Measurements from ENCODE around the gene FGD6.
"Not testable (repeated sequence)": the region's sequence is repeated elsewhere in the genome, so short reads cannot be mapped to it uniquely, and the experiment has no call there.

Gene FGD6

GRCh38 chr12:95234187-95234586, 16.9 kb upstream of the FGD6 start:
- not testable (repeated sequence) for DNase-seq (ENCODE audit: low read depth)

- no peak for DNase-seq (ENCODE audit: low read depth)
Measured at GRCh38 chr12:95231190-95231589, 13.9 kb upstream of the FGD6 start.

GRCh38 chr12:95230313-95230712, 13.0 kb upstream of the FGD6 start:
- no peak for DNase-seq (ENCODE audit: low read depth)

DNA sequence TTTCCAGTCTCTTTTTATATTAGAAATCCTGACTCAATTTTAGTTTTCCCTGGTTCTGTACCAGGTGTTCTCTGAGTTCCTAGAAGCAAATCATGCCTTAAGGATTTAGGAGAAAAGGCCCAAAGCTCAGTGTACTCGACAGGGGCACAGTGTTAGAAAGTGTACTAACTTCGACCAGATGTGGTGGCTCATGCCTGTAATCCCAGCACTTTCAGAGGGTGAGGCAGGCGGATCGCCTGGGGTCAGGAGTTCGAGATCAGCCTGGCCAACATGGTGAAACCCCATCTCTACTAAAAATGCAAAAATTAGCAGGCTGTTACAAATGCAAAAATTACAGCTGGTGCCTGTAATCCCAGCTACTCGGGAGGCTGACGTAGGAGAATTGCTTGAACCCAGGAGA, 12.4 kb upstream of the FGD6 start:
- DNase-seq (ENCODE audit: low read depth), result no peak

DNA sequence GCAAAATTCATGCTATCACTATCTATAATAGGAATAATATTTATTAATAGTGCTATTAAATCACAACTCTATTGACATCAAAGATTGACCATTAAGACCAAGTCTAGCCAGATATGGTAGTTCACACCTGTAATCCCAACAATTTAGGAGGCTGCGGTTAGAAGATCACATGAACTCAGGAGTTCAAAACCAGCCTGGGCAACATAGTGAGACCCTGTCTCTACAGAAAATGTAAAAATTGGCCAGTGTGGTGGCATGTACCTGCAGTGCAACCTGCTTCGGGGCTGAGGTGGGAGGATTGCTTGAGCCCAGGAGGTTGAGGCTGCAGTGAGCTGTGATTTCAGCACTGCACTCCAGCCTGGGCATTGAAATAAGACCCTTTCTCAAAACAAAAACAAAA, 11.3 kb upstream of the FGD6 start:
- DNase-seq (ENCODE audit: low read depth), result no peak

GRCh38 chr12:95227818-95228356, 10.6 kb upstream of the FGD6 start:
- DNase-seq (ENCODE audit: low read depth), result no peak

GRCh38 chr12:95225645-95226212, 8.5 kb upstream of the FGD6 start:
- no peak for DNase-seq (ENCODE audit: low read depth)

- no peak for DNase-seq (ENCODE audit: low read depth)
Measured at GRCh38 chr12:95224202-95225170, 7.2 kb upstream of the FGD6 start.

DNA sequence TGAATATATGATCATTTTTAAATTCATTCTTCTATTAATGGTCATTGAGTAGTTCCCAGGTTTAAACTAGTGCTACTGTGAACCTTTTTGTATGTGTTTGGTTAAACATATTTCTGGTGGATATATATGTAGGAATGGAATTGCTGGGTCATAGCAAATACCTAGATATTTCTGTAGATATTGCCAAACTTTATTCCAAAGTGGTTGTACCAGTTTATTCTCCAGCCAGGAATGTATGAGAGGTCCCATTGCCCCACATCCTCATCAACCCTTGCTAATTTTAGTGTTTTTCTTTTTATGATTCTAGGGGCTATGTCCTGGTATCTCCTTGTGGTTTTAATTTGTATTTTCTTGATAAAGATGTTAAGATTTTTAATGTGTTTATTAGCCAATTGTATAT, 3.5 kb upstream of the FGD6 start:
- DNase-seq (ENCODE audit: low read depth), result no peak

DNA sequence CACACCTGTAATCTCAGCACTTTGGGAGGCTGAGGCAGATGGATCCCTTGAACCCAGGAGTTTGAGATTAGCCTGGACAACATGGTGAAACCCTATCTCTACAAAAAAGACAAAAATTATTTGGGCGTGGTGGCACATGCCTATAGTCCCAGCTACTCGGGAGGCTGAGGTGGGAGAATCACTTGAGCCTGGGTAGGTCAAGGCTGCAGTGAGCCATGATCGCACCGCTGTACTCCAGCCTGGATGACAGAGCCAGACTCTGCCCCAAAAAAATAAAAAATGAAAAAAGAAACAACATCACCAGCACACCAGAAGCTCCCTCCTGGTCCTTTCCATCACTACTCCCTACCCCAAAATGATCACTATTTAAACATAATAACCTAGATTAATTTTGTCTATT, 2.9 kb upstream of the FGD6 start:
- DNase-seq (ENCODE audit: low read depth), result no peak

- no peak for DNase-seq (ENCODE audit: low read depth)
Measured at GRCh38 chr12:95218150-95219133, 1.2 kb upstream of the FGD6 start.

GRCh38 chr12:95216711-95217376, 423 bp downstream of the FGD6 start:
- no peak for DNase-seq (ENCODE audit: low read depth)

GRCh38 chr12:95215949-95216348, 1.3 kb downstream of the FGD6 start:
- no peak for DNase-seq (ENCODE audit: low read depth)

DNA sequence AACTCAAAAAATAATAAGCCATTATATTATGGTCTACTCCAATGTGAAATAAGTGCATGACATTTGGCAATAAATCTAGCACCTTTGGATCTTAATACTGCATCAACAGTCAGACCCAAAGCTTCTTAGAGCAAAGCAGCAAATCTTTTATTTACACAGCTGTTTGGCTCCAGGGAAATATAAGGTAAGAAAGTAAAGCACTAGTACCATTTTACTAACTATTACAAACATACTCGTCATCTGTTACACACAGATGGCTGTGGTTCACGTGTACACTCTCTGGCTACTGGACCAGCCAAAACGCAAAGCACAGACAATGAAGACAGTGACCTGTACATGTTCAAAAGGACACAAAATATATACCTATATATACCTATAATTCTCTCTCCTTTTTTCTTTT, 2.8 kb downstream of the FGD6 start:
- no peak for DNase-seq (ENCODE audit: low read depth)

- DNase-seq (ENCODE audit: low read depth), result no peak
Measured at GRCh38 chr12:95213928-95214327, 3.3 kb downstream of the FGD6 start.

DNA sequence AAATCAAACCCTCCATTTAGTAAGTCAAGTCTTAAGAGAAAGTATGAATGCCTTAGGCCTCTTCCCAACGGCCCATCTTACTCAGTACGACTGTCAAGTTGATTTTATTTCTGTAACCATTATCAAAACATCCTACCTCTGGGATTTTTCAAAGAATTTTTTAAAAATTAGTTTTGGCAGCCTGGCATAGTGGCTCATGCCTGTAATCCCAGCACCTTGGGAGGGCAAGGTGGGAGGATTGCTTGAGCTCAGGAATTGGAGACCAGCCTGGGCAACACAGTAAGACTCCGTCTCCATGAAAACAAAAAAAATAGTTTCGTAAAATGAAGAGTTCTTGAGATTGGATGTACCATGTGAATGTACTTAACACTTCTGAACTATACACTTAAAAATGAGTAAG, 4.1 kb downstream of the FGD6 start:
- DNase-seq (ENCODE audit: low read depth), result no peak

DNA sequence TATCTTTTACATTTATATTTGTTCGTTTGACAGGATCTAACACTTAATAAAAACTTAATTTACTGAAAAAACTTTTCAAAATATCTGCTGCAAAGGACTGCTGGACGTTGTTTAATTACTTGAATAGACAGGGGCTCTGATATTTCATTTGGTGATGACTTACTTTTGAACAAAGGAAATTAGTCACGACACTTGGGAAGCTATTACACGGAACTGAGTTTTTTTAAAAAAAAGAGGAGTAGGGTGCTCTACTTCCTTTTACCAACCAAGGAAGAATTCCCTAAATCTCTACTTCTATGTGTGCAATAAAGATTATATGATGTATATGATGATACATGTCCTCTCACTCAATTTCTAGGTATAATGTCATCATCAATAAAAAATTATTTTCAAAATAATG, 4.7 kb downstream of the FGD6 start:
- DNase-seq (ENCODE audit: low read depth), result no peak

DNA sequence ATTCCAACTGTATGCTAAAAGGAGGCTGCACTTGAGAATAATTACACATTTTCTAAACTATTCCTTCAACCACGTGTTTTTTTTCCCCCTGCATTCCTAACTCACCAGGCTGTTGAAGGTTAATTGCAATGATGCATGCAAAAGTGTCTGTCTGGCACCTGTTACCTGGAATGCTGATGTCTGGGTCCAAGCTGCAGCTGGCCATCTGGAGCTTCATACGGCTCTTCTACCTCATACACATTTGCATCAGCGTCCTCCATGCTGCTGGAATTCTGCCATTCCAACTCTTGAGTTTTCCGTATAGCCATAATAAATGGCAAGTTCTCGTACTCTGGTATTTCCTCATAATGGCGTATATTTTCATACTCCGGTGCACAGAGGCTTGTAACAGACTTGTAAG, 8.6 kb downstream of the FGD6 start:
- DNase-seq (ENCODE audit: low read depth), result no peak

DNA sequence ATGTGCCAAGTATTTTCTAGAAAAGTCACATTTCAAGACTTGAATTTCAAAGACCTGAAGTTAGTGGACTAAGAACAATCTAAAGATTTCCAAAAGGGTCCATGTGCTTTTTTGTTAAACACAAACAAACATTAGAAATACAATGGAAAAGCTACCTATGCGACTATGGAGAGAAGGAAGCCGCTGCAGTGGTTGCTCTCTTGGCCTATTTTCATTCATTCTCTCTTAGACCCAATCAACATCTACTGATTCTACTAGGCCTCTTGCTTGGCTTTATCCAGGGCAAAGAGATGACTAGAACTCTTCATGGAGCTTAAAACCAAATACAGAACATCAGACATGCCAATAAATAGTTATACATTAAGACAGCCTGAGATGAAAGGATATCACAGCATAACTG, 9.9 kb downstream of the FGD6 start:
- no peak for DNase-seq (ENCODE audit: low read depth)

- no peak for DNase-seq (ENCODE audit: low read depth)
Measured at GRCh38 chr12:95206916-95207315, 10.4 kb downstream of the FGD6 start.

DNA sequence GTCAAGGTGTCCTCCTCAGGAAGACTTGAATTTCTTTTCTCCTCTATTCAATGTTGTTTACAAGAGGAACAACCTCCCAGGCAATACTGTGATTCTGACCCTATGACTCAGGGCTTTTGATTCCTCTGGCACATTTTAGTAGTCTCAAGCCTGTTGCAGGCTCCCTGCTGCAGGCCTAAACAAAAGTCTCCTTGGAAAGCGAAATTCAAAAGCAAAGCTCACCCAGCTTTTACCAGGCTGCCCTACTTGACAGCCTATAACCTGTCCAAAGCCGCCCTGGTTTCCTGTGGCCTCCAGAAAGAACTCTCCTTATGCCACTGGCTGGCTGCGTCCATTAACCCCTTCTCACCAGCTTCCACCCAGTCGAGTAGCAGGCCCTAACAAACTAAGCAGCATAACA, 11.6 kb downstream of the FGD6 start:
- no peak for DNase-seq (ENCODE audit: low read depth)
